GM21619 (cell line): Measurements from ENCODE around the gene SLC5A10.

Source experiments
- ATAC-seq: cut with Tn5 transposase; IDR thresholded peaks from one replicate; pipeline ENCODE4 v1.9.1; 2021; ENCODE audit not compliant: unreplicated experiment

The SLC5A10 gene

GRCh38 chr17:18981642-18982424 is 29.9 kb downstream of the SLC5A10 start:
- ATAC-seq: no peak

- ATAC-seq: no peak
Observed at GRCh38 chr17:18984273-18985114, 32.5 kb downstream of the SLC5A10 start.

- ATAC-seq: no peak
Observed at GRCh38 chr17:18985475-18985874, 33.5 kb downstream of the SLC5A10 start.

- ATAC-seq: no peak
Observed at GRCh38 chr17:18986541-18987229, 34.7 kb downstream of the SLC5A10 start.

- no peak for ATAC-seq
Observed at GRCh38 chr17:18987230-18987610, 35.3 kb downstream of the SLC5A10 start.

GRCh38 chr17:18987862-18988545 is 36.0 kb downstream of the SLC5A10 start:
- no peak for ATAC-seq

- no peak for ATAC-seq
Observed at GRCh38 chr17:18988546-18989173, 36.7 kb downstream of the SLC5A10 start.

- ATAC-seq: no peak
Observed at GRCh38 chr17:18990331-18990730, 38.4 kb downstream of the SLC5A10 start.

- no peak for ATAC-seq
Observed at GRCh38 chr17:18991531-18992315, 39.8 kb downstream of the SLC5A10 start.

- no peak for ATAC-seq
Observed at GRCh38 chr17:18992454-18993130, 40.6 kb downstream of the SLC5A10 start.

- no peak for ATAC-seq
Observed at GRCh38 chr17:18993905-18994526, 42.1 kb downstream of the SLC5A10 start.

- ATAC-seq: no peak
Observed at GRCh38 chr17:18994631-18995030, 42.7 kb downstream of the SLC5A10 start.

- no peak for ATAC-seq
Observed at GRCh38 chr17:18995220-18995619, 43.3 kb downstream of the SLC5A10 start.

GRCh38 chr17:18996458-18996857 is 44.5 kb downstream of the SLC5A10 start:
- no peak for ATAC-seq

- no peak for ATAC-seq
Observed at GRCh38 chr17:18997650-18998196, 45.8 kb downstream of the SLC5A10 start.

GRCh38 chr17:18999394-18999793 is 47.4 kb downstream of the SLC5A10 start:
- ATAC-seq: no peak

- ATAC-seq: no peak
Observed at GRCh38 chr17:18999911-19000310, 47.9 kb downstream of the SLC5A10 start.

- no peak for ATAC-seq
Observed at GRCh38 chr17:19000531-19001325, 48.8 kb downstream of the SLC5A10 start.
